ENCODE data around the gene NFATC2.

DNA sequence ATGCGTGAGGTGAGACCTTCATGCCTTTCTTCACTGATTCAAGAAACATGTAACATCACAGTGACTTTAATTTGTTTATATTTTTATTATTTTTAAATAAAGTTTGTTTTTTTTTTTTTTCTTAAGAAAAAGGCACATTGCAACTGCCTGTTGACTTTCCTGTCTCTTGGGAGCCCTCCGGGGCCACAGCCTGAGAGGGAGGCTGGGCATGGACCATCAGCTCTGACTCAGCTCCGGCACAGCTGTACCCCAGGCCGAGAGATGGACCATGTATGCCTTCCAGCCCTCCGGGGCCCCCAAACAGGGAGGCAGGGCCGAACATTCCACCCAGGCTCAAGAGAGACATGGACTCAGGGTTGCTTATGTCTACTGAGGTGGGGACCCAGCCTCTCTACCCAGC lies 99.9 kb downstream of the NFATC2 start:
- TF ChIP-seq, protein P1, sequence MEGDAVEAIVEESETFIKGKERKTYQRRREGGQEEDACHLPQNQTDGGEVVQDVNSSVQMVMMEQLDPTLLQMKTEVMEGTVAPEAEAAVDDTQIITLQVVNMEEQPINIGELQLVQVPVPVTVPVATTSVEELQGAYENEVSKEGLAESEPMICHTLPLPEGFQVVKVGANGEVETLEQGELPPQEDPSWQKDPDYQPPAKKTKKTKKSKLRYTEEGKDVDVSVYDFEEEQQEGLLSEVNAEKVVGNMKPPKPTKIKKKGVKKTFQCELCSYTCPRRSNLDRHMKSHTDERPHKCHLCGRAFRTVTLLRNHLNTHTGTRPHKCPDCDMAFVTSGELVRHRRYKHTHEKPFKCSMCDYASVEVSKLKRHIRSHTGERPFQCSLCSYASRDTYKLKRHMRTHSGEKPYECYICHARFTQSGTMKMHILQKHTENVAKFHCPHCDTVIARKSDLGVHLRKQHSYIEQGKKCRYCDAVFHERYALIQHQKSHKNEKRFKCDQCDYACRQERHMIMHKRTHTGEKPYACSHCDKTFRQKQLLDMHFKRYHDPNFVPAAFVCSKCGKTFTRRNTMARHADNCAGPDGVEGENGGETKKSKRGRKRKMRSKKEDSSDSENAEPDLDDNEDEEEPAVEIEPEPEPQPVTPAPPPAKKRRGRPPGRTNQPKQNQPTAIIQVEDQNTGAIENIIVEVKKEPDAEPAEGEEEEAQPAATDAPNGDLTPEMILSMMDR (IDR thresholded peaks at IDR 0.05; ENCODE audit: low read depth, low read length, poor library complexity, severe bottlenecking) = no peak
- no peak for TF ChIP-seq EZH2phosphoT487 (IDR thresholded peaks at IDR 0.05; ENCODE audit: borderline replicate concordance, low read length)

Data from DOHH2 (cell line).